Raji (cell line): ENCODE measurements around the gene FANCM.

Source experiments
- POLR2A ChIP-seq: IDR thresholded peaks from 2 replicates; pipeline ENCODE4 v1.6.1; 2011; ENCODE audit warnings: low read depth, low read length, control low read depth; ENCODE audit not compliant: insufficient read depth

FANCM gene

DNA sequence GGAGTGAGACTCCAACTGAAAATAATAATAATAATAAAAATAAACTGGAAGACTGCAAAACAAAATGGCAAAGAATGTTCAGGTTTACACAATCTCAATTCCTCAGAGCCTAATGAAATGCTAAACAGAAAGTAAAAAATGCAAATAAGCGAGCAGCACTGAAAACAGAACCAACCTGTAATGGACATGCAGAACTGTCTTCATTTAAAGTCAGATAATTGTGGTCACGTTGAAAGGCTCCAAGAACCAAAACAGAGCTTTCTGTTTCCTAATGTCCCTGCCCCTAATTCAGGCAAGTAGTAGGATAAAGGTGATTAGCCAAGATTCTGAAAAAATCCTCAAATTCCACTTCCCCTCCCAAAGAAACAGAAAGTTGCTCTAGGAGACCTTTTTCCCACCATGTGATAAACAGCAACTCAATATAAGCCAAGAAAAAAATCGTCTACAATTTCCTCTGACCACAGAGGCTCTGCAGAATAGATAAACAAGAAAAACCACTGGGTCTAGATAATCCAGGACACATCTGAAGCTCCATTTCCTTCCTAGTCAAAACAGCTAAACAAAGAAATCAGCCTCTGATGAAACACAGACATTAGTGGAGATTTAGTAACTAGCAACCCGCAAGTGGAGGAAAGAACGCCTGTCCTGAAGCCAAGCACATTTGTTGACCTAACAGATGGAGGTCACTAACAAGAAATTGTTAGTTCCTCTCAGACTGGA, 114.3 kb downstream of the FANCM start:
- no peak for TF ChIP-seq POLR2A
